Measurements from ENCODE around the gene SMOC1. TPM values are rescaled to one million over a fixed set of nuclear protein-coding genes. Genes with fewer than 3 reads are reported as not detected.

The SMOC1 gene
- total RNA-seq, 1 experiment from 2014 or later, result 0.46 TPM

DNA sequence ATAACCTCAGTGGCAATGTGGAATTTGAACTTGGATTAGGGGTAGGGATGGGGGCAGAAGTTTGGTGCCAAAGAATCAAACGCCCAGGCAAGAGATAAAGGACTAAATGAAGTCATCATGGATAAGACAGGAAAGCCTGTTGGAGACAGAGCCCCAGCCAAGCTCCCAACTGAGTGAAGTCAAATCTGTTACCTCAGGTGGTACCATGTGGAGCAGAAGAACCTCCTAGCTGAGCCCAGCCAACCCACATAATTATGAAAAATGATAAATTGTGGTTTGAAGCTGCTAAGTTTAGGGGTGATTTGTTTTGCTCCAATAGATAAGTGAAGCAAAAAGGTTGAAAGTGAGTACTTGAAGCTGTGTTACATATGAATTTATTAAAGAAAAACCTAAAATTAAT, 66.1 kb downstream of the SMOC1 start:
- Histone ChIP-seq H3K4me1 (ENCODE audit: control insufficient read depth, insufficient read depth, low read length) (no peaks in the 10 kb centered on the region), H3K4me3 (ENCODE audit: low read depth in 2 of 2, low read length in 2 of 2) (no peak overlapping the region), H3K36me3 (ENCODE audit: control insufficient read depth, insufficient read depth, low read length) (no peaks in the 10 kb centered on the region), H3K27ac (ENCODE audit: low read length) (no peak overlapping the region), H3K27me3 (ENCODE audit: control insufficient read depth, insufficient read depth, low read length) (no peaks in the 10 kb centered on the region; the same call in 1 of the 2 replicates), H3K9me3 (ENCODE audit: control insufficient read depth, insufficient read depth, low read depth, low read length) (peaks cover 4% of the 10 kb centered on the region; the same call in 1 of the 2 replicates)
- intact Hi-C loops (cut with micrococcal nuclease; ENCODE audit: unreplicated experiment) (no loop called here), in situ Hi-C loops (cut with HindIII; ENCODE audit: low pct_unique_long_range_greater_than_20kb, low sequenced_read_pairs) (no loop called here)
- ChIA-PET POLR2A (no interaction called here), CTCF (no interaction called here)
- DNase-seq (ENCODE audit: low read depth, low spot score) (no peak), ATAC-seq (no peak)
- BruUV-seq (replicated peaks), result no TSS peak
- TF ChIP-seq TCF7L2 (IDR thresholded peaks at IDR 0.05; ENCODE audit: low read depth, low read length), result no peak
- no peak for TF ChIP-seq SIN3A (IDR thresholded peaks at IDR 0.05; ENCODE audit: borderline replicate concordance, insufficient read depth, low read depth, low read length)
- TF ChIP-seq, protein P1, sequence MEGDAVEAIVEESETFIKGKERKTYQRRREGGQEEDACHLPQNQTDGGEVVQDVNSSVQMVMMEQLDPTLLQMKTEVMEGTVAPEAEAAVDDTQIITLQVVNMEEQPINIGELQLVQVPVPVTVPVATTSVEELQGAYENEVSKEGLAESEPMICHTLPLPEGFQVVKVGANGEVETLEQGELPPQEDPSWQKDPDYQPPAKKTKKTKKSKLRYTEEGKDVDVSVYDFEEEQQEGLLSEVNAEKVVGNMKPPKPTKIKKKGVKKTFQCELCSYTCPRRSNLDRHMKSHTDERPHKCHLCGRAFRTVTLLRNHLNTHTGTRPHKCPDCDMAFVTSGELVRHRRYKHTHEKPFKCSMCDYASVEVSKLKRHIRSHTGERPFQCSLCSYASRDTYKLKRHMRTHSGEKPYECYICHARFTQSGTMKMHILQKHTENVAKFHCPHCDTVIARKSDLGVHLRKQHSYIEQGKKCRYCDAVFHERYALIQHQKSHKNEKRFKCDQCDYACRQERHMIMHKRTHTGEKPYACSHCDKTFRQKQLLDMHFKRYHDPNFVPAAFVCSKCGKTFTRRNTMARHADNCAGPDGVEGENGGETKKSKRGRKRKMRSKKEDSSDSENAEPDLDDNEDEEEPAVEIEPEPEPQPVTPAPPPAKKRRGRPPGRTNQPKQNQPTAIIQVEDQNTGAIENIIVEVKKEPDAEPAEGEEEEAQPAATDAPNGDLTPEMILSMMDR (IDR thresholded peaks at IDR 0.05), result no peak
- TF ChIP-seq POLR2AphosphoS5 (IDR thresholded peaks at IDR 0.05; ENCODE audit: low read depth, low read length), result no peak
- TF ChIP-seq, protein P2, sequence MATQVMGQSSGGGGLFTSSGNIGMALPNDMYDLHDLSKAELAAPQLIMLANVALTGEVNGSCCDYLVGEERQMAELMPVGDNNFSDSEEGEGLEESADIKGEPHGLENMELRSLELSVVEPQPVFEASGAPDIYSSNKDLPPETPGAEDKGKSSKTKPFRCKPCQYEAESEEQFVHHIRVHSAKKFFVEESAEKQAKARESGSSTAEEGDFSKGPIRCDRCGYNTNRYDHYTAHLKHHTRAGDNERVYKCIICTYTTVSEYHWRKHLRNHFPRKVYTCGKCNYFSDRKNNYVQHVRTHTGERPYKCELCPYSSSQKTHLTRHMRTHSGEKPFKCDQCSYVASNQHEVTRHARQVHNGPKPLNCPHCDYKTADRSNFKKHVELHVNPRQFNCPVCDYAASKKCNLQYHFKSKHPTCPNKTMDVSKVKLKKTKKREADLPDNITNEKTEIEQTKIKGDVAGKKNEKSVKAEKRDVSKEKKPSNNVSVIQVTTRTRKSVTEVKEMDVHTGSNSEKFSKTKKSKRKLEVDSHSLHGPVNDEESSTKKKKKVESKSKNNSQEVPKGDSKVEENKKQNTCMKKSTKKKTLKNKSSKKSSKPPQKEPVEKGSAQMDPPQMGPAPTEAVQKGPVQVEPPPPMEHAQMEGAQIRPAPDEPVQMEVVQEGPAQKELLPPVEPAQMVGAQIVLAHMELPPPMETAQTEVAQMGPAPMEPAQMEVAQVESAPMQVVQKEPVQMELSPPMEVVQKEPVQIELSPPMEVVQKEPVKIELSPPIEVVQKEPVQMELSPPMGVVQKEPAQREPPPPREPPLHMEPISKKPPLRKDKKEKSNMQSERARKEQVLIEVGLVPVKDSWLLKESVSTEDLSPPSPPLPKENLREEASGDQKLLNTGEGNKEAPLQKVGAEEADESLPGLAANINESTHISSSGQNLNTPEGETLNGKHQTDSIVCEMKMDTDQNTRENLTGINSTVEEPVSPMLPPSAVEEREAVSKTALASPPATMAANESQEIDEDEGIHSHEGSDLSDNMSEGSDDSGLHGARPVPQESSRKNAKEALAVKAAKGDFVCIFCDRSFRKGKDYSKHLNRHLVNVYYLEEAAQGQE (IDR thresholded peaks at IDR 0.05; ENCODE audit: insufficient read depth in 1 of 2, low read depth in 2 of 2, low read length in 1 of 2), result no peak

GRCh38 chr14:69945912-69946311, 66.7 kb downstream of the SMOC1 start:
- no TSS peak for BruUV-seq (replicated peaks)
- intact Hi-C loops (cut with micrococcal nuclease; ENCODE audit: unreplicated experiment), result no loop called here
- H3K27me3 ChIP-seq (ENCODE audit: control insufficient read depth, insufficient read depth, low read length), result no peaks in the 10 kb centered on the region; the same call in 1 of the 2 replicates

More at GRCh38 chr14:69945912-69946311, 66.7 kb downstream of the SMOC1 start:
- Histone ChIP-seq H3K4me3 (ENCODE audit: low read depth in 2 of 2, low read length in 2 of 2) (no peak overlapping the region), H3K36me3 (ENCODE audit: control insufficient read depth, insufficient read depth, low read length) (no peaks in the 10 kb centered on the region), H3K4me1 (ENCODE audit: control insufficient read depth, insufficient read depth, low read length) (no peaks in the 10 kb centered on the region), H3K27ac (ENCODE audit: low read length) (no peak overlapping the region), H3K9me3 (ENCODE audit: control insufficient read depth, insufficient read depth, low read depth, low read length) (peaks cover 4% of the 10 kb centered on the region; the same call in 1 of the 2 replicates)
- POLR2A ChIA-PET, result no interaction called here
- DNase-seq (ENCODE audit: low read depth, low spot score) (no peak), ATAC-seq (no peak)
- in situ Hi-C loops (cut with HindIII; ENCODE audit: low pct_unique_long_range_greater_than_20kb, low sequenced_read_pairs), result no loop called here
- TF ChIP-seq, protein P2 (IDR thresholded peaks at IDR 0.05; ENCODE audit: insufficient read depth in 1 of 2, low read depth in 2 of 2, low read length in 1 of 2), result no peak
- TF ChIP-seq SIN3A (IDR thresholded peaks at IDR 0.05; ENCODE audit: borderline replicate concordance, insufficient read depth, low read depth, low read length) (no peak), TCF7L2 (IDR thresholded peaks at IDR 0.05; ENCODE audit: low read depth, low read length) (no peak), POLR2AphosphoS5 (IDR thresholded peaks at IDR 0.05; ENCODE audit: low read depth, low read length) (no peak)
- TF ChIP-seq, protein P1 (IDR thresholded peaks at IDR 0.05), result no peak
- CTCF ChIA-PET, result no interaction called here

Data from Panc1 (cell line).